SK-N-SH treated with all-trans-retinoic acid at 6 μM for 48 hours (cell line): ENCODE measurements around the gene SELENON.

Experiments used
- ATAC-seq: fragments of 200-7000 bp; cut with Tn5 transposase; 3 replicates; pipeline ENCODE4 v1.9.1; 2020; ENCODE audit warnings: mild to moderate bottlenecking, moderate library complexity
- ARNTL ChIP-seq: fragments of 450-650 bp; formaldehyde crosslinking; IDR thresholded peaks from 2 replicates; pipeline ENCODE4 v1.5.0; 2020; ENCODE audit warnings: low read depth, mild to moderate bottlenecking, moderate library complexity, borderline replicate concordance
- BACH2 ChIP-seq: fragments of 250-450 bp; sonication (Bioruptor Pico); IDR thresholded peaks from 2 replicates; pipeline ENCODE4 v1.9.0; 2021; ENCODE audit warnings: mild to moderate bottlenecking, borderline replicate concordance
- CSDC2 ChIP-seq: fragments of 250-450 bp; sonication (Bioruptor Pico); IDR thresholded peaks from 2 replicates; pipeline ENCODE4 v1.5.0; 2020; ENCODE audit warnings: mild to moderate bottlenecking, moderate library complexity
- CSRNP3 ChIP-seq: fragments of 250-450 bp; sonication (Bioruptor Pico); IDR thresholded peaks from 2 replicates; pipeline ENCODE4 v1.5.1; 2021; ENCODE audit warnings: mild to moderate bottlenecking, moderate library complexity
- ESRRG ChIP-seq: fragments of 250-450 bp; sonication (Bioruptor Pico); IDR thresholded peaks from 2 replicates; pipeline ENCODE4 v1.6.1; 2021; ENCODE audit warnings: mild to moderate bottlenecking
- GLIS3 ChIP-seq: fragments of 250-450 bp; sonication (Bioruptor Pico); IDR thresholded peaks from 2 replicates; pipeline ENCODE4 v1.5.0; 2020; ENCODE audit warnings: mild to moderate bottlenecking, moderate library complexity
- OSR1 ChIP-seq: fragments of 250-450 bp; sonication (Bioruptor Pico); IDR thresholded peaks from 2 replicates; pipeline ENCODE4 v1.8.0; 2022; ENCODE audit warnings: moderate library complexity, mild to moderate bottlenecking, inconsistent platforms
- PATZ1 ChIP-seq: fragments of 250-450 bp; sonication (Bioruptor Pico); IDR thresholded peaks from 2 replicates; pipeline ENCODE4 v1.8.0; 2020; ENCODE audit warnings: mild to moderate bottlenecking, moderate library complexity, borderline replicate concordance
- PPARA ChIP-seq: fragments of 250-450 bp; sonication (Bioruptor Pico); IDR thresholded peaks from 2 replicates; pipeline ENCODE4 v1.5.0; 2020; ENCODE audit warnings: mild to moderate bottlenecking, borderline replicate concordance
- RARB ChIP-seq: fragments of 250-450 bp; sonication (Bioruptor Pico); IDR thresholded peaks from 2 replicates; pipeline ENCODE4 v1.8.0; 2021; ENCODE audit warnings: mild to moderate bottlenecking, moderate library complexity
- SNAI2 ChIP-seq: fragments of 250-450 bp; sonication (Bioruptor Pico); IDR thresholded peaks from 2 replicates; pipeline ENCODE4 v1.5.0; 2020; ENCODE audit warnings: mild to moderate bottlenecking, moderate library complexity
- TCF4 ChIP-seq: fragments of 250-450 bp; sonication (Bioruptor Pico); IDR thresholded peaks from 2 replicates; pipeline ENCODE4 v1.8.0; 2021; ENCODE audit warnings: mild to moderate bottlenecking, moderate library complexity, borderline replicate concordance
- TOX ChIP-seq: fragments of 250-450 bp; sonication (Bioruptor Pico); IDR thresholded peaks from 2 replicates; pipeline ENCODE4 v1.8.0; 2021; ENCODE audit warnings: mild to moderate bottlenecking, moderate library complexity, borderline replicate concordance
- TSHZ2 ChIP-seq: fragments of 250-450 bp; sonication (Bioruptor Pico); IDR thresholded peaks from 2 replicates; pipeline ENCODE4 v1.5.0; 2020; ENCODE audit warnings: mild to moderate bottlenecking, moderate library complexity
- ZC3H10 ChIP-seq: fragments of 250-450 bp; sonication (Bioruptor Pico); IDR thresholded peaks from 2 replicates; pipeline ENCODE4 v1.5.1; 2021; ENCODE audit warnings: mild to moderate bottlenecking, moderate library complexity
- ZFP3 ChIP-seq: fragments of 250-450 bp; sonication (Bioruptor Pico); IDR thresholded peaks from 2 replicates; pipeline ENCODE4 v1.5.0; 2020; ENCODE audit warnings: mild to moderate bottlenecking, moderate library complexity
- ZFP30 ChIP-seq: fragments of 450-650 bp; formaldehyde crosslinking; IDR thresholded peaks from 2 replicates; pipeline ENCODE4 v1.5.0; 2022; ENCODE audit warnings: mild to moderate bottlenecking, moderate library complexity
- ZNF565 ChIP-seq: fragments of 450-650 bp; formaldehyde crosslinking; conservative IDR thresholded peaks from 2 replicates; pipeline ENCODE4 v1.5.0; 2020; ENCODE audit warnings: low read depth, mild to moderate bottlenecking, moderate library complexity
- ZNF70 ChIP-seq: fragments of 450-650 bp; formaldehyde crosslinking; IDR thresholded peaks from 2 replicates; pipeline ENCODE4 v1.5.0; 2020; ENCODE audit warnings: mild to moderate bottlenecking, moderate library complexity
- ZNF8 ChIP-seq: fragments of 450-650 bp; formaldehyde crosslinking; IDR thresholded peaks from 2 replicates; pipeline ENCODE4 v1.5.0; 2020; ENCODE audit warnings: mild to moderate bottlenecking, moderate library complexity
- TF ChIP-seq, protein P1 (sequence below): fragments of 250-450 bp; sonication (Bioruptor Pico); IDR thresholded peaks from 2 replicates; pipeline ENCODE4 v1.8.0; 2021; ENCODE audit warnings: low read depth, mild to moderate bottlenecking, moderate library complexity, borderline replicate concordance

The SELENON gene

GRCh38 chr1:25772692-25773245 lies 27.2 kb upstream of the SELENON start (continued):
- TF ChIP-seq RARB (CRISPR knock-in tag) (no peak), ZNF8 (no peak), CSDC2 (CRISPR knock-in tag) (no peak), ZFP30 (CRISPR knock-in tag) (no peak), OSR1 (no peak), ZFP3 (CRISPR knock-in tag) (no peak)

DNA sequence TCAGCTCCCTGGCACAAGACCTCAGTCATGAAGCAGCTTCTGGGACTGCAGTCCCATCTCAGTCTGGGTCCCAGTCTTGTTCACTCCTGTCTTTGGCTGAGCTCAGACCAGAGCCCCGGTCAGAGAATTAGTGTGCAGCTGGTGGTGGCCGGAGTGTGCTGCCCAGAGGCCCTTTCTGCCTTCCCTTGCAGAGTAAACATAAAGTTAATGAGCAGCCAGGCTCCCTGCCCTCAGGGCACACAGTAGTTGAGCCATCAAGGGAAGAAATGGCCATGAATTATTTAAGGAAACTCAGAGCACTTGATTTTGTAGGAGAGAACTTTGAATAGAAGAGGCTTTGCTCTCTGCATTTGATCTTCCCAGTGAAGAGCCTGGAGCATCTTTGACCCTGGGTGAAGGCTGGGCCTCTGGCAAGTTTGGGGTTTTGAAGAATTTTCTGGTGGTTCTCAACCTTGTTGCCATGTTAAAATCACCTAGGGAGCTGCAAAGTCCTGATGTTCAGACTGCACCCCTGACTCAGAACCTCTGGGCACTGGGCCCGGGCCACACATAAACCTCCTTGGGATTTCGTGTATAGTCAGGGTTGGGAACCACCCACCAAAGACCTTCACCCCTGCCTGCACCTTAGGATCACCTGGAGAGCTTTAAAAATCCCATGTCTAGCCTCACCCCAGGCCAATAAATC lies 26.4 kb upstream of the SELENON start:
- TF ChIP-seq ZFP30 (CRISPR knock-in tag) (no peak), TCF4 (CRISPR knock-in tag) (no peak), CSRNP3 (CRISPR knock-in tag) (no peak), ZC3H10 (CRISPR knock-in tag) (no peak), OSR1 (no peak), PATZ1 (CRISPR knock-in tag) (no peak), BACH2 (CRISPR knock-in tag) (no peak), ZNF70 (CRISPR knock-in tag) (no peak), ESRRG (no peak), ARNTL (CRISPR knock-in tag) (no peak), ZNF565 (CRISPR knock-in tag) (no peak)
- TF ChIP-seq, protein P1, sequence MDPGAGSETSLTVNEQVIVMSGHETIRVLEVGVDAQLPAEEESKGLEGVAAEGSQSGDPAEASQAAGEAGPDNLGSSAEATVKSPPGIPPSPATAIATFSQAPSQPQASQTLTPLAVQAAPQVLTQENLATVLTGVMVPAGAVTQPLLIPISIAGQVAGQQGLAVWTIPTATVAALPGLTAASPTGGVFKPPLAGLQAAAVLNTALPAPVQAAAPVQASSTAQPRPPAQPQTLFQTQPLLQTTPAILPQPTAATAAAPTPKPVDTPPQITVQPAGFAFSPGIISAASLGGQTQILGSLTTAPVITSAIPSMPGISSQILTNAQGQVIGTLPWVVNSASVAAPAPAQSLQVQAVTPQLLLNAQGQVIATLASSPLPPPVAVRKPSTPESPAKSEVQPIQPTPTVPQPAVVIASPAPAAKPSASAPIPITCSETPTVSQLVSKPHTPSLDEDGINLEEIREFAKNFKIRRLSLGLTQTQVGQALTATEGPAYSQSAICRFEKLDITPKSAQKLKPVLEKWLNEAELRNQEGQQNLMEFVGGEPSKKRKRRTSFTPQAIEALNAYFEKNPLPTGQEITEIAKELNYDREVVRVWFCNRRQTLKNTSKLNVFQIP (CRISPR knock-in tag): no peak
- no peak for ATAC-seq

DNA sequence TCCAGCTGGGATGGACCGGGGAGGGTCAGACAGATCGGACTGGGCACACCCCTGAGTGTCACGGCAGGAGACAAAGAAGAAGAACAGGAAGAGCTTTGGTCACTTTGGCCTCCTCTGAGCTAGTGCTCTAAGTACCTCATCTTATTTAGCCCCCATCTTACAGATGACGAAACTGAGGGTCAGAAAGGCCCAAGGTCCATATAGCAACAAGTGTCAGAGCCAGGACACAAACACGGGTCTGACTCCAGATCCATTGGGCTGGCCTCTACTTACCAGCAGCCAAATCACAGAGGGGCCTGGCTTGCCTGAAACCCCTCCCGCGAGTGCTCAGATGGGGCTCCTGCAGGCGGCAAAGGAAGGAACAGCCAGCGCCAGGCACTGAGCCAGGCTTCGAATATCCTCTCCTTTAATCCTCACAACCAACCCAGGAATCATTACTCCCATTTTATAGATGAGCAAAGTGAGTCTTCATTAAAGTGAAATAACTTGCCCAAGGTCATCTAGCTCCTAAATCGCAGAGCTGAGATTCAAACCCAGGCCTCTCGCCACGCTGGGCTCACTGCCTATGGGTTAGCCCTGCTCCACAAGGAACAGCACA lies 25.7 kb upstream of the SELENON start:
- TF ChIP-seq OSR1: no peak
- TF ChIP-seq ZFP30 (CRISPR knock-in tag): no peak
- no peak for TF ChIP-seq GLIS3 (CRISPR knock-in tag)
- TF ChIP-seq, protein P1 (CRISPR knock-in tag): no peak
- TF ChIP-seq SNAI2: no peak
- no peak for TF ChIP-seq ARNTL (CRISPR knock-in tag)
- TF ChIP-seq TCF4 (CRISPR knock-in tag): no peak
- TF ChIP-seq TOX (CRISPR knock-in tag): no peak
- TF ChIP-seq ESRRG: no peak
- TF ChIP-seq CSRNP3 (CRISPR knock-in tag): no peak
- no peak for TF ChIP-seq TSHZ2 (CRISPR knock-in tag)
- no peak for TF ChIP-seq PPARA (CRISPR knock-in tag)
- TF ChIP-seq ZNF8: no peak
- TF ChIP-seq BACH2 (CRISPR knock-in tag): no peak
- no peak for ATAC-seq
